Measurements from ENCODE around the gene TMEM263.

DNA sequence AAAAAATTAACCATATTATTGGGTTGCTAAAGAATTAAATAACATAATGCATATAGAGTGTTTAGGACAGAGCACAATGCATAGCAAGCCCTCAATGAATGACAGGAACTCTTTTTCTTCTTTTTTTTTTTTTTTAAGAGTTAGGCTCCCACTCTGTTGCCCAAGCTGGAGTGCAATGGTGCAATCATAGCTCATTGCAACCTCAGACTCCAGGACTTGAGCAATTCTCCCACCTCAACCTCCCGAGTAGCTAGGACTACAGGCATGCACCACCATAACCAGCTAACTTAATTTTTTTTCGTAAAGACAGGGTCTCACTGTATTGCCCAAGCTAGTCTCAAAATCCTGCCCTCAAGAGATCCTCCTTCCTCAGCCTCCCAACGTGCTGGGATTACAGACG is 51.7 kb downstream of the TMEM263 start:
- TF ChIP-seq, protein P1, sequence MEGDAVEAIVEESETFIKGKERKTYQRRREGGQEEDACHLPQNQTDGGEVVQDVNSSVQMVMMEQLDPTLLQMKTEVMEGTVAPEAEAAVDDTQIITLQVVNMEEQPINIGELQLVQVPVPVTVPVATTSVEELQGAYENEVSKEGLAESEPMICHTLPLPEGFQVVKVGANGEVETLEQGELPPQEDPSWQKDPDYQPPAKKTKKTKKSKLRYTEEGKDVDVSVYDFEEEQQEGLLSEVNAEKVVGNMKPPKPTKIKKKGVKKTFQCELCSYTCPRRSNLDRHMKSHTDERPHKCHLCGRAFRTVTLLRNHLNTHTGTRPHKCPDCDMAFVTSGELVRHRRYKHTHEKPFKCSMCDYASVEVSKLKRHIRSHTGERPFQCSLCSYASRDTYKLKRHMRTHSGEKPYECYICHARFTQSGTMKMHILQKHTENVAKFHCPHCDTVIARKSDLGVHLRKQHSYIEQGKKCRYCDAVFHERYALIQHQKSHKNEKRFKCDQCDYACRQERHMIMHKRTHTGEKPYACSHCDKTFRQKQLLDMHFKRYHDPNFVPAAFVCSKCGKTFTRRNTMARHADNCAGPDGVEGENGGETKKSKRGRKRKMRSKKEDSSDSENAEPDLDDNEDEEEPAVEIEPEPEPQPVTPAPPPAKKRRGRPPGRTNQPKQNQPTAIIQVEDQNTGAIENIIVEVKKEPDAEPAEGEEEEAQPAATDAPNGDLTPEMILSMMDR (conservative IDR thresholded peaks at IDR 0.05 in 1 of 2, IDR thresholded peaks at IDR 0.05 in 1 of 2; ENCODE audit: low read depth in 1 of 2, low read length in 2 of 2), result no peak
- no peak for TF ChIP-seq EZH2 (IDR thresholded peaks at IDR 0.05; ENCODE audit: low read length, missing control alignments)
